GM23338 (cell line): ENCODE measurements around the gene BRD3.

Experiments
- CREB1 ChIP-seq: fragments of 250-450 bp; sonication (Bioruptor Pico); IDR thresholded peaks from 2 replicates; pipeline ENCODE4 v1.5.0; 2020; ENCODE audit warnings: low read depth, mild to moderate bottlenecking, moderate library complexity
- CTCF ChIP-seq, 2 experiments: fragments of 200-600 bp in 1 of 2; sonication (generic) in 1 of 2; conservative IDR thresholded peaks; 2 replicates each; pipeline versions ENCODE4 v1.5.1 to v1.6.1; 2016 to 2017; ENCODE audit warnings: antibody characterized with exemption in 2 of 2, low read depth in 2 of 2, mild to moderate bottlenecking in 2 of 2, moderate library complexity in 1 of 2
- ETS1 ChIP-seq: IDR thresholded peaks from 2 replicates; pipeline ENCODE4 v1.6.1; 2016; ENCODE audit warnings: antibody characterized with exemption
- EZH2 ChIP-seq: fragments of 200-600 bp; sonication (generic); IDR thresholded peaks from one replicate; pipeline ENCODE4 v1.8.0; 2017; ENCODE audit warnings: antibody characterized with exemption, mild to moderate bottlenecking, low read depth; ENCODE audit not compliant: unreplicated experiment
- EZH2phosphoT487 ChIP-seq: fragments of 200-600 bp; sonication (generic); IDR thresholded peaks from one replicate; pipeline ENCODE4 v1.8.1; 2018; ENCODE audit warnings: antibody characterized with exemption; ENCODE audit not compliant: unreplicated experiment
- NANOG ChIP-seq: IDR thresholded peaks from 2 replicates; pipeline ENCODE4 v1.6.1; 2016; ENCODE audit warnings: antibody characterized with exemption, borderline replicate concordance
- POLR2AphosphoS5 ChIP-seq: IDR thresholded peaks from 2 replicates; pipeline ENCODE4 v1.6.1; 2016; ENCODE audit warnings: antibody characterized with exemption, low read depth
- REST ChIP-seq: IDR thresholded peaks from one replicate; pipeline ENCODE4 v1.6.1; 2018; ENCODE audit warnings: antibody characterized with exemption; ENCODE audit not compliant: unreplicated experiment
- STAT1 ChIP-seq: IDR thresholded peaks from one replicate; pipeline ENCODE4 v1.6.1; 2016; ENCODE audit warnings: antibody characterized with exemption; ENCODE audit not compliant: unreplicated experiment
- ZNF114 ChIP-seq: fragments of 250-450 bp; sonication (Bioruptor Pico); IDR thresholded peaks from 2 replicates; pipeline ENCODE4 v1.5.0; 2020; ENCODE audit warnings: mild to moderate bottlenecking, moderate library complexity
- ZNF331 ChIP-seq: fragments of 250-450 bp; sonication (Bioruptor Pico); IDR thresholded peaks from 2 replicates; pipeline ENCODE4 v1.5.0; 2020; ENCODE audit warnings: low read depth, mild to moderate bottlenecking, moderate library complexity
- ZNF462 ChIP-seq: fragments of 250-450 bp; sonication (Bioruptor Pico); IDR thresholded peaks from 2 replicates; pipeline ENCODE4 v1.5.0; 2020; ENCODE audit warnings: mild to moderate bottlenecking, moderate library complexity

- TF ChIP-seq CTCF (conservative IDR thresholded peaks at IDR 0.05; ENCODE audit: low read depth in 2 of 2), result peak in 1 of 2 experiments; percentile 11; a peak in 2 of 4 replicates
- no peak; the same call in 1 of the 2 replicates for TF ChIP-seq ETS1
- TF ChIP-seq NANOG, result no peak
- TF ChIP-seq EZH2phosphoT487, result no peak
- 0 out of 2 replicates have a peak, but pooled peaks have one; percentile 0 for TF ChIP-seq POLR2AphosphoS5
- TF ChIP-seq REST, result no peak
- no peak for TF ChIP-seq EZH2
- no peak for TF ChIP-seq ZNF114 (CRISPR knock-in tag)
- TF ChIP-seq ZNF462, result no peak
- TF ChIP-seq CREB1 (CRISPR knock-in tag), result no peak
- TF ChIP-seq ZNF331 (CRISPR knock-in tag), result no peak
- TF ChIP-seq STAT1, result no peak
These were observed 42.0 kb downstream of the BRD3 start for GRCh38 chr9:134025606-134026541.
